ENCODE measurements around the gene ARHGAP25. TPM values are rescaled to one million over a fixed set of nuclear protein-coding genes. Genes with fewer than 3 reads are reported as not detected.

Gene ARHGAP25
- total RNA-seq, 3 donors from 2014 or later (not counting 1 experiment from before 2014, with no cell fraction given): 122 to 180 (median 155) TPM

- TF ChIP-seq, protein P1, sequence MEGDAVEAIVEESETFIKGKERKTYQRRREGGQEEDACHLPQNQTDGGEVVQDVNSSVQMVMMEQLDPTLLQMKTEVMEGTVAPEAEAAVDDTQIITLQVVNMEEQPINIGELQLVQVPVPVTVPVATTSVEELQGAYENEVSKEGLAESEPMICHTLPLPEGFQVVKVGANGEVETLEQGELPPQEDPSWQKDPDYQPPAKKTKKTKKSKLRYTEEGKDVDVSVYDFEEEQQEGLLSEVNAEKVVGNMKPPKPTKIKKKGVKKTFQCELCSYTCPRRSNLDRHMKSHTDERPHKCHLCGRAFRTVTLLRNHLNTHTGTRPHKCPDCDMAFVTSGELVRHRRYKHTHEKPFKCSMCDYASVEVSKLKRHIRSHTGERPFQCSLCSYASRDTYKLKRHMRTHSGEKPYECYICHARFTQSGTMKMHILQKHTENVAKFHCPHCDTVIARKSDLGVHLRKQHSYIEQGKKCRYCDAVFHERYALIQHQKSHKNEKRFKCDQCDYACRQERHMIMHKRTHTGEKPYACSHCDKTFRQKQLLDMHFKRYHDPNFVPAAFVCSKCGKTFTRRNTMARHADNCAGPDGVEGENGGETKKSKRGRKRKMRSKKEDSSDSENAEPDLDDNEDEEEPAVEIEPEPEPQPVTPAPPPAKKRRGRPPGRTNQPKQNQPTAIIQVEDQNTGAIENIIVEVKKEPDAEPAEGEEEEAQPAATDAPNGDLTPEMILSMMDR (IDR thresholded peaks at IDR 0.05): no peak
- H3K4me3 Mint-ChIP-seq: no peak overlapping the region
- H3K4me1 Mint-ChIP-seq: peaks cover 52 to 53% of the 10 kb centered on the region in 2 donors
- DNase-seq (no peak), ATAC-seq (no peak)
- H3K27me3 ChIP-seq (ENCODE audit: control insufficient read depth, insufficient read depth, low read length): no peaks in the 10 kb centered on the region
- peaks cover 39% of the 10 kb centered on the region for H3K36me3 Mint-ChIP-seq
- no peaks in the 10 kb centered on the region for H3K27me3 Mint-ChIP-seq (ENCODE audit: low read depth in 2 of 2)
- no peaks in the 10 kb centered on the region for H3K9me3 Mint-ChIP-seq
- peaks cover 98% of the 10 kb centered on the region for H3K36me3 ChIP-seq (ENCODE audit: control insufficient read depth, insufficient read depth, low read length)
- H3K27ac Mint-ChIP-seq: peak overlapping the region in 1 of 2 donors; percentile 90
- no peak overlapping the region for H3K4me3 ChIP-seq (ENCODE audit: low read length)
- 95% methylated on average over 3 of the region's 3 CpGs for WGBS (ENCODE audit: insufficient coverage)
- intact Hi-C loops (cut with micrococcal nuclease): no loop called here
- H3K27ac ChIP-seq (ENCODE audit: low read length): no peak overlapping the region
- H3K9me3 ChIP-seq (ENCODE audit: control insufficient read depth, insufficient read depth, low read length): no peaks in the 10 kb centered on the region
- H3K4me1 ChIP-seq (ENCODE audit: control insufficient read depth, insufficient read depth, low read length): peaks cover 14% of the 10 kb centered on the region
Measured at GRCh38 chr2:68813596-68813995, 79.0 kb downstream of the ARHGAP25 start.

- peak overlapping the region; percentile 37 for H3K27ac ChIP-seq (ENCODE audit: low read length)
- no peaks in the 10 kb centered on the region for H3K27me3 ChIP-seq (ENCODE audit: control insufficient read depth, insufficient read depth, low read length)
- ATAC-seq: no peak
- peaks cover 24 to 27% of the 10 kb centered on the region in 2 donors for H3K4me1 Mint-ChIP-seq
- H3K36me3 Mint-ChIP-seq: peaks cover 33% of the 10 kb centered on the region
- H3K9me3 Mint-ChIP-seq: no peaks in the 10 kb centered on the region
- peaks cover 98% of the 10 kb centered on the region for H3K36me3 ChIP-seq (ENCODE audit: control insufficient read depth, insufficient read depth, low read length)
- no peaks in the 10 kb centered on the region for H3K4me1 ChIP-seq (ENCODE audit: control insufficient read depth, insufficient read depth, low read length)
- TF ChIP-seq, protein P1 (IDR thresholded peaks at IDR 0.05): no peak
- no peak overlapping the region for H3K4me3 Mint-ChIP-seq
- H3K27ac Mint-ChIP-seq: peak overlapping the region; percentile 53 to 78
- H3K9me3 ChIP-seq (ENCODE audit: control insufficient read depth, insufficient read depth, low read length): no peaks in the 10 kb centered on the region
- no peak for DNase-seq
- no peaks in the 10 kb centered on the region for H3K27me3 Mint-ChIP-seq (ENCODE audit: low read depth in 2 of 2)
- intact Hi-C loops (cut with micrococcal nuclease): no loop called here
- H3K4me3 ChIP-seq (ENCODE audit: low read length): no peak overlapping the region
Measured at GRCh38 chr2:68817306-68817705, 82.7 kb downstream of the ARHGAP25 start.

GRCh38 chr2:68819556-68819955 is 84.9 kb downstream of the ARHGAP25 start:
- Mint-ChIP-seq H3K36me3 (peaks cover 37% of the 10 kb centered on the region), H3K4me3 (no peak overlapping the region), H3K27me3 (ENCODE audit: low read depth in 2 of 2) (no peaks in the 10 kb centered on the region), H3K27ac (peak overlapping the region; percentile 53 to 76), H3K9me3 (no peaks in the 10 kb centered on the region), H3K4me1 (peaks cover 27 to 31% of the 10 kb centered on the region in 2 donors)
- peaks cover 98% of the 10 kb centered on the region for H3K36me3 ChIP-seq (ENCODE audit: control insufficient read depth, insufficient read depth, low read length)
- ATAC-seq: no peak
- H3K27ac ChIP-seq (ENCODE audit: low read length): no peak overlapping the region
- intact Hi-C loops (cut with micrococcal nuclease): no loop called here
- WGBS (ENCODE audit: insufficient coverage): 90% methylated on average over 5 of the region's 6 CpGs
- H3K27me3 ChIP-seq (ENCODE audit: control insufficient read depth, insufficient read depth, low read length): no peaks in the 10 kb centered on the region
- DNase-seq: no peak
- H3K9me3 ChIP-seq (ENCODE audit: control insufficient read depth, insufficient read depth, low read length): no peaks in the 10 kb centered on the region
- TF ChIP-seq, protein P1 (IDR thresholded peaks at IDR 0.05): no peak
- H3K4me3 ChIP-seq (ENCODE audit: low read length): no peak overlapping the region
- H3K4me1 ChIP-seq (ENCODE audit: control insufficient read depth, insufficient read depth, low read length): no peaks in the 10 kb centered on the region

DNA sequence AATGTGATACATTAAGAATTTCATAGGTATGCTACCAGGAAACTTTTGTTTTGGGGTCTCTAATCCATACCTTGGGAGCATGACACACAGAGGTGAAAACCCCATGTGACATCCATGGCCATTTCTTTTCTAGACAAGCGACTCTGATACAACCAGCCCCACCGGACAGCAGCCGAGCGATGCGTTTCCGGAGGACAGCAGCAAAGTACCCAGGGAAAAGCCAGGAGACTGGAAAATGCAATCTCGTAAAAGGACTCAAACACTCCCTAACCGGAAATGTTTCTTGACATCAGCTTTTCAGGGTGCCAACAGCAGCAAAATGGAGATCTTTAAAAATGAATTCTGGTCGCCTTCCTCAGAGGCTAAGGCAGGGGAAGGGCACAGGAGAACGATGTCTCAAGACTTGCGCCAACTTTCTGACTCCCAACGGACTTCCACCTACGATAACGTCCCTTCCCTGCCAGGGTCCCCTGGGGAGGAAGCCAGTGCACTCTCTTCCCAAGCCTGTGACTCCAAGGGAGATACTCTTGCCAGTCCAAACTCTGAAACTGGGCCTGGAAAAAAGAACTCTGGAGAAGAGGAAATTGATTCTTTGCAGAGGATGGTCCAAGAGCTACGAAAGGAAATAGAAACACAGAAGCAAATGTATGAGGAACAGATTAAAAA is 87.7 kb downstream of the ARHGAP25 start:
- intact Hi-C loops (cut with micrococcal nuclease): no loop called here
- no peaks in the 10 kb centered on the region for H3K9me3 ChIP-seq (ENCODE audit: control insufficient read depth, insufficient read depth, low read length)
- Mint-ChIP-seq H3K4me3 (no peak overlapping the region), H3K9me3 (no peaks in the 10 kb centered on the region), H3K36me3 (peaks cover 21% of the 10 kb centered on the region), H3K27me3 (ENCODE audit: low read depth in 2 of 2) (no peaks in the 10 kb centered on the region), H3K4me1 (peaks cover 27 to 47% of the 10 kb centered on the region in 2 donors), H3K27ac (peak overlapping the region; percentile 53 to 84)
- DNase-seq (no peak), ATAC-seq (no peak)
- no peaks in the 10 kb centered on the region for H3K27me3 ChIP-seq (ENCODE audit: control insufficient read depth, insufficient read depth, low read length)
- peaks cover 96% of the 10 kb centered on the region for H3K36me3 ChIP-seq (ENCODE audit: control insufficient read depth, insufficient read depth, low read length)
- WGBS (ENCODE audit: insufficient coverage): 97% methylated on average over 15 of the region's 15 CpGs
- no peak overlapping the region for H3K27ac ChIP-seq (ENCODE audit: low read length)
- TF ChIP-seq, protein P1 (IDR thresholded peaks at IDR 0.05): no peak
- H3K4me3 ChIP-seq (ENCODE audit: low read length): no peak overlapping the region
- no peaks in the 10 kb centered on the region for H3K4me1 ChIP-seq (ENCODE audit: control insufficient read depth, insufficient read depth, low read length)
